Right renal cortex interstitium (tissue), 3 donors: Measurements from ENCODE around the gene RAI1. TPM values are rescaled to one million over a fixed set of nuclear protein-coding genes. Genes with fewer than 3 reads are reported as not detected.

Experiments used
- DNase-seq, 3 donors: peaks; one replicate each; pipeline ENCODE4 v3.0.0-alpha.2; 2013; ENCODE audit warnings: low read depth in 3 of 3, low spot score in 2 of 3
- polyA plus RNA-seq, 3 donors: library from polyadenylated mRNA; unstranded; fragments of 120-200 nt; gene quantifications; one replicate each; pipeline ENCODE4 v1.2.1, GENCODE V29; 2013; ENCODE audit not compliant: insufficient read length in 3 of 3

RAI1 gene
- polyA plus RNA-seq, 3 donors = 17.2 to 18.8 (median 18.7) TPM

- no peak for DNase-seq
Observed at GRCh38 chr17:17837380-17837821, 156.1 kb downstream of the RAI1 start.

DNA sequence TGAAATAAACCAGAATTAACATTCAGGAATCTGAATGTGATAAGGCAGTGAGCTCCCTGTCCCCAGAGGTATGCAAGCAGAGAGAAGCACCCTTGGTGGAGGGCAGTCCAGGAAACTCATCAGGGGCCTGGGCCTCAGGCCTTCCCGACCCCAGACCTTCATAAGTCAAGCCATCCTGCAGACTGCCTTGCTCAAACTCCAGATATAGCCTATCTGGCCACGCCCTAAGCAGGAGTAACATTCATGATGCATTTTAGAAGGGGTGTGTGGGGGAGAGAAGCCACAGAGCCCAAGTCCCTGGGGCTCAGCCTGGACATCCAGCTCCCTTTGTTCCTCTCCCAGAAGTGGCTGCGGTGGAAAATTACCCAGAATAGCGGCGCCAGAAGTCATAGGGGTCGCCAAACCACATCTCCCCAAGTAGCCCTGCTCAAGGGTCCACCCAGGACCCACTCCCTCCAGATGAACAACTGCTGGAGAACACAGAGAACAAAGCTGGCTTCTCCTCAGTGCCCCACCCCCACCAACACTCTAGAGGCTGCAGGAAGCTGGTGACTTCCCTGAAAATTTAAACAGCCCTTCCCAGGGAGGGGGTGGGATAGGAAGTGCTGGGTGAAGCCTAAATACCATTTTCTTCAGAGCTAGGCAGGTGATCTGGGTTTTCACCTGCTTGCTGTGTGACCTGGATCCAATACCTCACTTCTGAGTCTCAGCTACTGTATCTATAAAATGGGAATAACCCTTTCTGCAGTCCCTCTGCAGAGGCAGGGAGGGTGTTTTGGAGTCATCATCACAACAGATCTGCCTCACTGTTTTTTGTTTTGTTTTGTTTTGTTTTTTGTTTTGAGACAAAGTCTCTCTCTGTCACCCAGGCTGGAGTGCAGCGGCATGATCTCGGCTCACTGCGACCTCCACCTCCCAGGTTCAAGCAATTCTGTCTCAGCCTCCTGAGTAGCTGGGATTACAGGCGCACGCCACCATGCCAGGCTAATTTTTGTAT is 157.0 kb downstream of the RAI1 start:
- DNase-seq = no peak

- no peak for DNase-seq
Observed at GRCh38 chr17:17839791-17840707, 158.8 kb downstream of the RAI1 start.

GRCh38 chr17:17840751-17841591 is 159.7 kb downstream of the RAI1 start:
- DNase-seq = no peak

DNA sequence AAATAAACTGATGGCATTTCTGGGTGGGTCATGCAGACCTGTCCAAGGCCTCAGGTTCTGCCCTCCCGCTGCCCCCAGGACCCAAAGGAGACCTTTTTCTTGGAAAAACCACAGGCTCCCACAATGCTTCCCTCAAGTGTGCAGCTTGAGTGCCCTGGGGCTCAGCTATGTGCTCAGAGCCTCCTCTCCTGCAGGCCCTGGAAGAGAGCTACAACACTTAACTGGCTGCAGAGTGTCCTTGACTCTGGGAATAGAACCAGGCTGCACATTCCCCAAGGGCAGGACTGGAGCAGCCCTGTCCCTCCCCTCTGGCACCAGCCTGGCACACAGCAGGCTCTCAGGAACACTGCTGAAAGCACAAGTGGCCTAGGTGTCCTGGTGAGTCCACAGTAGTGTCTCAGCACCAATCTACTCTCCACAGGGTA is 160.4 kb downstream of the RAI1 start:
- no peak for DNase-seq

GRCh38 chr17:17842111-17842876 is 161.0 kb downstream of the RAI1 start:
- no peak for DNase-seq

DNA sequence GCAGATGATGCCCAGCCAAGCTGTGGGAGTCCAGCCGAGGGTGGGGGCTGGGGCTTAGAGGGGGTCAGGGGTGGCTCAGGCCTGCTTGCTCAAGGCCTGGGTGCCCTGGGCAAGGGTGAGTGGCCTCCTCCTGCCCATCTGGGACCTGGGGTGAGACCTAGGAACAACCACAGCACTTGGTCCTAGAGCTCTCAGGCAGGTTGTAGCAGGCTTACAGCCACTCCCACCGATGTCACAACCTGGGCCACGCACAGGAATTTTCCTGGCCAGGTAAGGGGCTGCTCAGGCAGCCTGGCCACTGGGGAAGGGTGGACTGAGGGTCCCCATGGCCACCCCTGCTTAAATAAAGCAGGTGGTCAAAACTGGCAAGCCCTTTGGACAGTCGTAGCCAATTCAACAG is 161.8 kb downstream of the RAI1 start:
- DNase-seq = no peak

GRCh38 chr17:17844079-17844478 is 162.8 kb downstream of the RAI1 start:
- DNase-seq = no peak

DNA sequence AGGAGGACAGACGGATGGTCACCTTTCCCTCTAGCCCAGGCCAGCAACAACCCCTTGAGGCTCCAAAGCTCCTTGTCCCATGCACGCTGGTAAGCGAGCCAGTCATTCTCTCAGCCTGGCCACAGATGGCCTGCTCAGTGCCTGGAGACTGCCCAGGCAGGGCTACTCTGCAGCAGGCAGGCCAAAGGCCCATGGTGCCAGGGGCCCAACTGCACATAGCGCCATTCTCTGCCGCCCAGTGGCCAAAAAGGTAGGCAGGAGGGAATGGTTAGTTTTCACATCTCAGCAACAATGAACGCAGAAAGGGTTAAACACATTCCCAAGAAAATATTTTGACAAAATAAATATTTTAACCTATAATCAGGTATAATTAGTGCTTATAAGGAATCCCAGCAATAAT is 163.2 kb downstream of the RAI1 start:
- DNase-seq = no peak

GRCh38 chr17:17845046-17845775 is 164.0 kb downstream of the RAI1 start:
- no peak for DNase-seq

GRCh38 chr17:17846003-17846402 is 164.7 kb downstream of the RAI1 start:
- DNase-seq = no peak

GRCh38 chr17:17846645-17847044 is 165.4 kb downstream of the RAI1 start:
- DNase-seq = no peak

- no peak for DNase-seq
Observed at GRCh38 chr17:17847118-17847689, 165.9 kb downstream of the RAI1 start.

DNA sequence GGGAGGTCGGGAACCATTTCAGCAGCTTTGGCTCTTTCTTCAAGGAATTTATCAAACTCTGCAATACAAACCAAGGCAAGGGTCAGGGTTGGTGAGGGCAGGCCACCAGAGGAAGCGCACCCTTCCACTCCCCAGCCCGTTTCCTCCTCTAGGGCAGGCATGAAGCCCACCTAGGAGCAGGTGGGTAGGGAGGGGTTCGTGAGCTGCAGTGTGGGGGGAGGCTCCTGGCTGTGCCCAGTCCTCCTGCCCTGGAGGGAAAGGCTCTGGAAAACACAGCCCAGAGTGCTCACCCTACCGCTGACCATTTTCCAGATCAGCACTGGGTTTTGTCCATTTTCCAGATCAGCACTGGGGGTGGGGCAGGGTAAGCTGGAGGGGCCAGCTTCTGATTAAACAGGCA is 166.5 kb downstream of the RAI1 start:
- no peak for DNase-seq

- DNase-seq = no peak
Observed at GRCh38 chr17:17848311-17849082, 167.2 kb downstream of the RAI1 start.

- no peak for DNase-seq
Observed at GRCh38 chr17:17849147-17849820, 168.0 kb downstream of the RAI1 start.

DNA sequence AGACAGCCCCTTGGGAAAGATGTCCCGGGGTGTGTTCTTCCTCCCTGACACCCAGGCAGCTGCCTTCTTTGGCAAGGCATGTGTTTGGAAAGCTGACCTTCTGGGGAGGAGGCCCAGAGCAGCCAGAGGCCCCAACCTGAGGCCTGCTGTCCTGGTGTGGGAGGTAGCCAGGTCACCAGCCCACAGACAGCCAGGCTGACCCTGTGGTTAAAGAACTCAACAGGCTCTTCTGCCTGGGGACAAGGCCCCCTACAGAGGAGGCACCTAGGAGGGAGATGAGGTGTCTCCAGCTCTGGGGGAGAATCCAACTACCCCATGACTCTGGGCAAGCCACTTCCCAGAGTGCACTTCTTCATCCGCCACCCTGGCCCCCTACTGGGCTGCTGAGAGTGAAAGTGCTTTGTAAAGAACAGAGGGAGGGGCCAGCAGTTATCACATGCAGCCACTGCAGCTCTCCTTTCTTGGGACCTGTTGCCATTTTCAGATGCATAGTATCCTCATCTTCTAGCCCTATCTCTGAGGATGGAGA is 168.7 kb downstream of the RAI1 start:
- no peak for DNase-seq
